ENCODE data around the gene TNRC18. TPM values are rescaled to one million over a fixed set of nuclear protein-coding genes. Genes with fewer than 3 reads are reported as not detected.
A peak's percentile ranks its signal among the peaks of the same experiment; 100 is the strongest.

The TNRC18 gene
- total and polyA plus RNA-seq, 9 of the 15 experiments (the other 6 are each of a cell fraction or from before 2014, with no cell fraction given): 0.03 to 43.2 (median 18.0) TPM

DNA sequence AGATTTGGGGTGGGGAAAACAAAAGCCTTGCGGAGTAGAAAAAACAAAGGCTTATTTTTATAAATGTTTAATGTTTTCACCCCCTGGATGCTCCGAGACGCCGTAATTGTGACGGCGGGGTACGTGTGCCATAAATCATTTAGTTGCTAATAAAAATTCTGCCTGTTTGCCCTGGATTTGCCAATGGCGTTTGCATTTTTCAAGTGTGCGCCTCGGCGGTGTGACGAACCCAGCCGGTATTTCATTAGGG is 2.5 kb upstream of the TNRC18 start (continued):
- TF ChIP-seq, protein P1, sequence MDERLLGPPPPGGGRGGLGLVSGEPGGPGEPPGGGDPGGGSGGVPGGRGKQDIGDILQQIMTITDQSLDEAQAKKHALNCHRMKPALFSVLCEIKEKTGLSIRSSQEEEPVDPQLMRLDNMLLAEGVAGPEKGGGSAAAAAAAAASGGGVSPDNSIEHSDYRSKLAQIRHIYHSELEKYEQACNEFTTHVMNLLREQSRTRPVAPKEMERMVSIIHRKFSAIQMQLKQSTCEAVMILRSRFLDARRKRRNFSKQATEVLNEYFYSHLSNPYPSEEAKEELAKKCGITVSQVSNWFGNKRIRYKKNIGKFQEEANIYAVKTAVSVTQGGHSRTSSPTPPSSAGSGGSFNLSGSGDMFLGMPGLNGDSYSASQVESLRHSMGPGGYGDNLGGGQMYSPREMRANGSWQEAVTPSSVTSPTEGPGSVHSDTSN (CRISPR knock-in tag; IDR thresholded peaks at IDR 0.05; ENCODE audit: low read depth): no peak
- TF ChIP-seq, protein P1 (tag; conservative IDR thresholded peaks at IDR 0.05; ENCODE audit: low read depth): peak; percentile 59; the same call in 1 of the 2 replicates
- TF ChIP-seq MEIS2 (IDR thresholded peaks at IDR 0.05; ENCODE audit: partially characterized antibody) (peak; percentile 9), CCNT2 (IDR thresholded peaks at IDR 0.05; ENCODE audit: borderline replicate concordance, extremely low read depth, insufficient read length, low read depth, low read length) (no peak), GTF2E2 (tag; IDR thresholded peaks at IDR 0.05) (peak; percentile 85), POLR2H (tag; IDR thresholded peaks at IDR 0.05; ENCODE audit: low read depth) (0 out of 2 replicates have a peak, but pooled peaks have one; percentile 61), JUN (IDR thresholded peaks at IDR 0.05; ENCODE audit: borderline replicate concordance, low read depth, low read length) (no peak), JUN (CRISPR knock-in tag; IDR thresholded peaks at IDR 0.05; ENCODE audit: borderline replicate concordance) (0 out of 2 replicates have a peak, but pooled peaks have one; percentile 47)
- TF ChIP-seq, protein P2, sequence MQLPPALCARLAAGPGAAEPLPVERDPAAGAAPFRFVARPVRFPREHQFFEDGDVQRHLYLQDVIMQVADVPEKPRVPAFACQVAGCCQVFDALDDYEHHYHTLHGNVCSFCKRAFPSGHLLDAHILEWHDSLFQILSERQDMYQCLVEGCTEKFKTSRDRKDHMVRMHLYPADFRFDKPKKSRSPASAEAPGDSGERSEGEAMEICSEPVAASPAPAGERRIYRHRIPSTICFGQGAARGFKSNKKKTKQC (CRISPR knock-in tag; IDR thresholded peaks at IDR 0.05): no peak
